RWPE1 (cell line): ENCODE results near the gene FLNC.

ENCODE experiments used
- CTCF ChIA-PET: fragments of 350-600 bp; sonication (Branson Sonifier 250); formaldehyde crosslinking; extraction: SDS; loops from one replicate; lab custom pipeline; 2021; lab: Yijun Ruan, JAX
- POLR2A ChIA-PET: fragments of 400-600 bp; formaldehyde crosslinking; extraction: SDS; loops from one replicate; lab custom pipeline; 2020; ENCODE audit warnings: antibody characterized with exemption; ENCODE audit not compliant: low non-redundant PET; lab: Yijun Ruan, JAX
- DNase-seq: peaks from one replicate; pipeline ENCODE4 v3.0.0; 2012; ENCODE audit warnings: low spot score
- H3K27ac ChIP-seq: fragments of 450-650 bp; 2 replicates; pipeline ENCODE4 v1.5.1; 2017
- TF ChIP-seq, protein P1 (sequence below): fragments of 450-650 bp; conservative IDR thresholded peaks from 2 replicates; pipeline ENCODE4 v1.5.1; 2017; ENCODE audit warnings: low read depth, mild to moderate bottlenecking

Gene FLNC

DNA sequence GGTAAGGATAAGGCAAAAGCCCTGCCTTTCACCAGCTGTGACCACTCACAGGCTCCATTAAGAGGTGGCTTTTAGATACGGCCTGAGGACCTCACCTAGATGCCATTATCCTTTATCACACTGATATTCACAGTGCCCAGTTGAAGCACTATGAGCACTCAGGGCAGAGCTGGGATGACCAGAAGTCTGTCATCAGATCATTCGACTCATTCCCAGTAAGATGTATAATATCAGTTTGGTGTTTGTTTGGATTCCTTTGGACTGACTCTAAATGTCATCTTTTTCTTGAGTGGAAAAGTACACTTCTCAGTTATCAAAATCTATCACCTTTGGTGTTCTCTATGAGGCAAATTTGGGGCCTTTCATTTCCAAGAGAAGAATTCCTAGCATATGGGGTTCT is 19.7 kb upstream of the FLNC start:
- ChIA-PET CTCF (no interaction called here), POLR2A (no interaction called here)
- TF ChIP-seq, protein P1, sequence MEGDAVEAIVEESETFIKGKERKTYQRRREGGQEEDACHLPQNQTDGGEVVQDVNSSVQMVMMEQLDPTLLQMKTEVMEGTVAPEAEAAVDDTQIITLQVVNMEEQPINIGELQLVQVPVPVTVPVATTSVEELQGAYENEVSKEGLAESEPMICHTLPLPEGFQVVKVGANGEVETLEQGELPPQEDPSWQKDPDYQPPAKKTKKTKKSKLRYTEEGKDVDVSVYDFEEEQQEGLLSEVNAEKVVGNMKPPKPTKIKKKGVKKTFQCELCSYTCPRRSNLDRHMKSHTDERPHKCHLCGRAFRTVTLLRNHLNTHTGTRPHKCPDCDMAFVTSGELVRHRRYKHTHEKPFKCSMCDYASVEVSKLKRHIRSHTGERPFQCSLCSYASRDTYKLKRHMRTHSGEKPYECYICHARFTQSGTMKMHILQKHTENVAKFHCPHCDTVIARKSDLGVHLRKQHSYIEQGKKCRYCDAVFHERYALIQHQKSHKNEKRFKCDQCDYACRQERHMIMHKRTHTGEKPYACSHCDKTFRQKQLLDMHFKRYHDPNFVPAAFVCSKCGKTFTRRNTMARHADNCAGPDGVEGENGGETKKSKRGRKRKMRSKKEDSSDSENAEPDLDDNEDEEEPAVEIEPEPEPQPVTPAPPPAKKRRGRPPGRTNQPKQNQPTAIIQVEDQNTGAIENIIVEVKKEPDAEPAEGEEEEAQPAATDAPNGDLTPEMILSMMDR, result no peak
- H3K27ac ChIP-seq, result no peak overlapping the region
- no peak for DNase-seq

DNA sequence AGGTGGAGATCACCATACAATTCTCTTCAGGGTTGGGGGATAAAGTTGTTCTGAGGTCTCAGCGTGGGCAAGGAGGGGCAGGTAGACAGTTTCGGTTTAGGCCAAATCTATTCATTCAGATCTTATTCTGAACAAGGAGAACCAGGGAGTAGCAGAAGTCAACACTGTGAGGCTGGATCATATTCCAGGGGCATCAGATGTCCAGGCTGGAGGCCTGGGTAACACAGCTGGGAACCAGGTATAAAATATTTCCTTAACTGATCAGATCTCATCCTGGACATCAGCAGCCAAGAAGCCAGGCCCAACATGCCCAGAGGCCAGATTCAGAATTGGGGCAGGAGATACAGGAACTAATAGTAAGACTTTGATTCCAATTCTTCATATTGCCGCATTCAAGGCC is 19.2 kb upstream of the FLNC start:
- CTCF ChIA-PET, result no interaction called here

DNA sequence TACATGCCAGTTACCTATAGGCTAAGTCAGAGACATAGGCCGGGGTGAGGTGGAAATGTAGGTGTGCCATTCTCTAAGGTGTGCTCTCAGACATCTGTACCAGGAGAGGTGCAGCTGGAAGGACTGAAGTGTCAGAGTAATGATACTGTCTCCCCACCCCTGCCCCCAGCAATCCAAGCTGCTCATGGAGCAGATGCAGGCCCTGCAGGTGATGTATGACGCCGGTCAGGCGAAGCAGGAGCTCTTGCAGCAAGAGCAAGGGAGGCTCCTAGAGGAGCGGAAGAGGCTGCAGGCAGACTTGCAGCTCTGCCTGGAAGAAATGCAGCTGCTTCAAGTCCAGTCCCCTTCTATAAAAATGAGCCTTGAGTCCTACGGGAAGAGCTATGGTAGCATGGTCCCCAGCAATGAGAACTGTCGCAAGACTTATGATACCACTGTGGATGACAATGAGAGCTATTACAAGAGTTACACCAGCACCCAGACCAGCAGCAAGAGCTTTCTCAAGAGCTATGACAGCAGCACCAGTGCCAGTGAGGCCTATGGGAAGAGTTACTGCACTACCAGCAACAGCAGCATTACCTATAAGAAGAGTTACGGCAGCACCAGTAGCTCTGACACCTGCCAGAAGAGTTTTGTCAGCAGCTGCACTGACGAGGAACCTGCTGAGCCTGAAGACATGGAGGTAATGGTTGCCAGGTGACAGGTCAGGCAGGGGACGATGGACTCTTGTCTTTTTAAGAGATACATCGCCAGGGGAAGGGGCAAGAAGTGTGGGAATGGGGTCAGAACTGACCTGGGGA is 18.4 kb upstream of the FLNC start:
- POLR2A ChIA-PET, result no interaction called here
- no peak for DNase-seq
- CTCF ChIA-PET, result no interaction called here
- no peak overlapping the region for H3K27ac ChIP-seq
- TF ChIP-seq, protein P1, result no peak

More for the DNA sequence above, 19.2 kb upstream of the FLNC start:
- POLR2A ChIA-PET, result no interaction called here
- TF ChIP-seq, protein P1, result no peak
- H3K27ac ChIP-seq, result no peak overlapping the region
- DNase-seq, result no peak

DNA sequence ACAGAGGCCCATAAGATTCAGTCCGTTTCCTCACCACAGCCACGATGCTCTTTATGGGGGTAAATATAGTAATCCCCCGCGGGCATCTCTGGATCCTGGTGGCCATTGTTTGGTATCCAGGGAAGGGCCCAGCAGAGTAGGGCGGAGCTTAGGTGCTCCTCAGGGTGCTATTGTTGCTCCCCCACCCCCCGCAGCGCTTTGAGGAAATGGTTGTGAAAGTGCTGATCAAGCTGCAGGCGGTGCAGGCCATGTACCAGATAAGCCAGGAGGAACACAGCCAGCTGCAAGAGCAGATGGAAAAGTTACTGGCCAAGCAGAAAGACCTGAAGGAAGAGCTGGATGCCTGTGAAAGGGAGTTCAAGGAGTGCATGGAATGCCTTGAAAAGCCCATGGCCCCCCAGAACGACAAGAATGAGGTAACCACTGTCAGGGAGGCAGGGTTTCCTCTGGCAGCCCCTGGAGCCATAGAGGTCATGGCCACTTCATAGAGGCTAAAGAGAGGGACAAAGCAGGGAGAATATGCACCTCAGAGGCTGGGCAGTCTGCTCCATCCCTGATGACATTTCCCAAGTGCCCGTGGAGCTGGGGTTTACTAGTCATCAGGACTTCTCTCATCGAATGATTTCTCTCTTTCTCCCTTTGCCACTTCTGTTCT is 17.6 kb upstream of the FLNC start:
- DNase-seq, result no peak
- no peak overlapping the region for H3K27ac ChIP-seq
- CTCF ChIA-PET, result no interaction called here
- POLR2A ChIA-PET, result no interaction called here
- TF ChIP-seq, protein P1, result no peak

DNA sequence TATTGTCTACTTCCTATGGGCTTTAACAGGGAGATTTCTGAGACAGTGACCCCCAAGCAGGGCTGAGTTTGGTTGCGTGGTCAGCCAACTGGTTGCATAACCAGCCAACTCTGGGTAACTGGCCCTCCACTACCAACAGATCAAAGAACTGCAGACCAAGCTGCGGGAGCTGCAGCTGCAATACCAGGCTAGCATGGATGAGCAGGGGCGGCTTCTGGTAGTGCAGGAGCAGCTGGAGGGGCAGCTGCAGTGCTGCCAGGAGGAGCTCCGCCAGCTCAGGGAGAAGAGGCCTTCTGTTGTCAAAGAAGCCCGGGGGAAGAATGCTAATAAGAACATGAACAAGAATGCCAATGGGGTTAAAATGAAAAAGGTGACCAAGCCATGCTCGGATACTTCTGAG is 15.7 kb upstream of the FLNC start:
- CTCF ChIA-PET, result no interaction called here
- no peak overlapping the region for H3K27ac ChIP-seq
- POLR2A ChIA-PET, result no interaction called here
- TF ChIP-seq, protein P1, result no peak
- no peak for DNase-seq

DNA sequence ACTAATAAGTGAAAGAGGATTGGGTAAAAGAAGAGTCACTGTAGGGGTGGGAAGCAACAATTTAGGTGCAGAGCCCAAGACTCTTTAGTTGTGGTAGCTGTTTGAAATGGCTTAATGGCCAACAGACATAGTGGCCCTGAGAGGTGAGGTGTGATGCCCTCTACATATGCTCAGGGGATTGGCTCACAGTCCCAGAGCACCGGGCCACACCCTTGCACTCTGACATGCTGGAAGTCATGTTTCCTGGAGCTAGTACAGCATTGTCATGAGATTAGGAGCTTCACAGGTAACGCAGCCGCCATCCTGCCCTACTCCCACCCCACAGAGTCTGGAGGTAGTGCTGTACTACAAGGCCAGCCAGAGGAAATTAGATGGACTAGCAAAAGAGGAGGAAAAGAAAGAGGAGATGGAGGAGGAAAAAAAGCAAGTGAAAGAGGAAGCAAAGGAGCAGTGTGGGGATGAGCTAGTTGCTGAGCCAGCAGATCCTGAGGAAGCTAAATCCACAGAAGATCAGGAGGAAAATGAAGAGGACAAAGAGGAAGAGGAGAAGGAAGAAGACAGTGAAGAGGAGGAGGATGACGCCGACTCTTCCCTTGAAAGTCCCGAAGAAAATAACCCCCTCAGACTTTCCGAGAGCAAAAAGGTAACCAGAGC is 14.8 kb upstream of the FLNC start:
- CTCF ChIA-PET, result no interaction called here
- no peak overlapping the region for H3K27ac ChIP-seq
- POLR2A ChIA-PET, result no interaction called here
- no peak for DNase-seq
- TF ChIP-seq, protein P1, result no peak
